Stomach (tissue), 9 donors: ENCODE measurements around the gene KMT2E. TPM values are rescaled to one million over a fixed set of nuclear protein-coding genes. Genes with fewer than 3 reads are reported as not detected.
"Not testable (repeated sequence)": the region's sequence is repeated elsewhere in the genome, so short reads cannot be mapped to it uniquely, and the experiment has no call there.

ENCODE experiments used
- DNase-seq, 2 donors: peaks; one replicate each; pipeline versions ENCODE4 v3.0.0 to v3.0.0-alpha.2; 2013 to 2019
- H3K27ac ChIP-seq, 5 donors: fragments of 200-600 bp in 4 of 5; sonication (generic) in 4 of 5; one replicate each; pipeline ENCODE4 v1.5.1; 2013 to 2019; ENCODE audit warnings: mild to moderate bottlenecking in 1 of 5, moderate library complexity in 1 of 5
- H3K27me3 ChIP-seq, 3 donors: fragments of 200-600 bp; sonication (generic); one replicate each; pipeline ENCODE4 v1.5.1; 2017 to 2019; ENCODE audit warnings: mixed run types in 1 of 3
- H3K36me3 ChIP-seq, 4 donors: fragments of 200-600 bp; sonication (generic); 1 replicate in 3 of 4; 2 replicates in 1 of 4; pipeline ENCODE4 v1.5.1; 2016 to 2019
- H3K4me1 ChIP-seq, 4 donors: fragments of 200-600 bp; sonication (generic); one replicate each; pipeline ENCODE4 v1.5.1; 2016 to 2019
- H3K4me3 ChIP-seq, 4 donors: fragments of 200-600 bp; sonication (generic) in 3 of 4; one replicate each; pipeline ENCODE4 v1.5.1; 2016 to 2019; ENCODE audit warnings: mild to moderate bottlenecking in 1 of 4
- H3K9me3 ChIP-seq, 4 donors: fragments of 200-600 bp; sonication (generic); one replicate each; pipeline ENCODE4 v1.5.1; 2016 to 2019
- EP300 ChIP-seq: sonication (generic); formaldehyde crosslinking; IDR thresholded peaks from one replicate; pipeline ENCODE4 v1.6.1; 2017; ENCODE audit warnings: antibody characterized with exemption
- POLR2A ChIP-seq, 4 donors: fragments of 450-650 bp; IDR thresholded peaks; one replicate each; pipeline ENCODE4 v1.6.1; 2016; ENCODE audit warnings: antibody characterized with exemption in 4 of 4, control low read depth in 2 of 4, mild to moderate bottlenecking in 1 of 4, moderate library complexity in 1 of 4
- POLR2AphosphoS5 ChIP-seq, 3 donors: sonication (generic); formaldehyde crosslinking; IDR thresholded peaks; one replicate each; pipeline ENCODE4 v1.6.1; 2016; ENCODE audit warnings: antibody characterized with exemption in 3 of 3
- WGBS, 5 donors: extraction: QIAGEN DNeasy Blood & Tissue Kit in 3 of 5; methylation state at CpG; one replicate each; pipeline versions ENCODE4 v1.1.5 to v1.1.7; 2013 to 2018; 5-methylcytosine and 5-hydroxymethylcytosine counted together
- intact Hi-C: fragments of 100-400 bp; cut with DNase I; formaldehyde crosslinking; loops from one replicate; pipeline ENCODE4 v1.15.1; 2023; ENCODE audit warnings: low total_unique reads
- polyA plus RNA-seq, 3 donors: library from polyadenylated mRNA; stranded (reverse); fragments of 200-250 nt; gene quantifications; one replicate each; pipeline ENCODE4 v1.2.3, GENCODE V29; 2013
- total RNA-seq, 5 donors: library from RNA; depleted of rRNA; stranded (reverse); fragments of >200 nt; gene quantifications; one replicate each; pipeline versions ENCODE4 v1.1.0 to v1.2.3, GENCODE V29; 2014 to 2016
- TF ChIP-seq, protein P1 (sequence below), 7 experiments: fragments of 450-650 bp in 4 of 7; fragments of 200-600 bp in 3 of 7; sonication (generic) in 3 of 7; IDR thresholded peaks; one replicate each; pipeline ENCODE4 v1.5.1; 2016 to 2019; ENCODE audit warnings: antibody characterized with exemption in 7 of 7, control low read depth in 2 of 7, mild to moderate bottlenecking in 1 of 7
- donor health status: healthy with polysubstance abuse.
- donor health status: Bipolar disorder and iron deficiency.
- donor health status: healthy.

KMT2E gene
- total and polyA plus RNA-seq, 8 donors = 9.4 to 330 (median 67.7) TPM

- H3K36me3 ChIP-seq = no peaks in the 10 kb centered on the region
- peak overlapping the region; percentile 62 to 84 (median 77) for H3K27ac ChIP-seq
- intact Hi-C loops = loop anchor here (10.0 kb wide), 1 partner anchor 48 kb away; no protein-coding TSS in a partner anchor
- H3K4me3 ChIP-seq = no peak overlapping the region
- H3K9me3 ChIP-seq = no peaks in the 10 kb centered on the region
- 67 to 76% (median 74%) methylated on average over 5 of the region's 5 CpGs for WGBS, 5 donors
- TF ChIP-seq, protein P1, sequence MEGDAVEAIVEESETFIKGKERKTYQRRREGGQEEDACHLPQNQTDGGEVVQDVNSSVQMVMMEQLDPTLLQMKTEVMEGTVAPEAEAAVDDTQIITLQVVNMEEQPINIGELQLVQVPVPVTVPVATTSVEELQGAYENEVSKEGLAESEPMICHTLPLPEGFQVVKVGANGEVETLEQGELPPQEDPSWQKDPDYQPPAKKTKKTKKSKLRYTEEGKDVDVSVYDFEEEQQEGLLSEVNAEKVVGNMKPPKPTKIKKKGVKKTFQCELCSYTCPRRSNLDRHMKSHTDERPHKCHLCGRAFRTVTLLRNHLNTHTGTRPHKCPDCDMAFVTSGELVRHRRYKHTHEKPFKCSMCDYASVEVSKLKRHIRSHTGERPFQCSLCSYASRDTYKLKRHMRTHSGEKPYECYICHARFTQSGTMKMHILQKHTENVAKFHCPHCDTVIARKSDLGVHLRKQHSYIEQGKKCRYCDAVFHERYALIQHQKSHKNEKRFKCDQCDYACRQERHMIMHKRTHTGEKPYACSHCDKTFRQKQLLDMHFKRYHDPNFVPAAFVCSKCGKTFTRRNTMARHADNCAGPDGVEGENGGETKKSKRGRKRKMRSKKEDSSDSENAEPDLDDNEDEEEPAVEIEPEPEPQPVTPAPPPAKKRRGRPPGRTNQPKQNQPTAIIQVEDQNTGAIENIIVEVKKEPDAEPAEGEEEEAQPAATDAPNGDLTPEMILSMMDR (IDR thresholded peaks at IDR 0.05) = no peak
- TF ChIP-seq POLR2AphosphoS5 (IDR thresholded peaks at IDR 0.05) (no peak), EP300 (no peak), POLR2A (IDR thresholded peaks at IDR 0.05) (no peak)
- peaks cover 28 to 89% (median 64%) of the 10 kb centered on the region in 4 donors for H3K4me1 ChIP-seq
- no peak for DNase-seq
- no peaks in the 10 kb centered on the region for H3K27me3 ChIP-seq
Observed at GRCh38 chr7:104972500-104972899, 41.5 kb upstream of the KMT2E start.

- Histone ChIP-seq H3K36me3 (no peaks in the 10 kb centered on the region), H3K27me3 (no peaks in the 10 kb centered on the region), H3K9me3 (no peaks in the 10 kb centered on the region), H3K4me1 (peaks cover 28 to 89% (median 64%) of the 10 kb centered on the region in 4 donors), H3K27ac (peak overlapping the region; percentile 42 to 84 (median 80)), H3K4me3 (no peak overlapping the region)
- intact Hi-C loops = loop anchor here (10.0 kb wide), 1 partner anchor 48 kb away; no protein-coding TSS in a partner anchor
- TF ChIP-seq POLR2A (IDR thresholded peaks at IDR 0.05) (no peak), POLR2AphosphoS5 (IDR thresholded peaks at IDR 0.05) (no peak), EP300 (no peak)
- TF ChIP-seq, protein P1 (IDR thresholded peaks at IDR 0.05) = no peak
- WGBS, 5 donors = 70 to 87% (median 86%) methylated on average over 2 of the region's 2 CpGs
- no peak for DNase-seq
Observed at GRCh38 chr7:104973227-104973626, 40.8 kb upstream of the KMT2E start.

DNA sequence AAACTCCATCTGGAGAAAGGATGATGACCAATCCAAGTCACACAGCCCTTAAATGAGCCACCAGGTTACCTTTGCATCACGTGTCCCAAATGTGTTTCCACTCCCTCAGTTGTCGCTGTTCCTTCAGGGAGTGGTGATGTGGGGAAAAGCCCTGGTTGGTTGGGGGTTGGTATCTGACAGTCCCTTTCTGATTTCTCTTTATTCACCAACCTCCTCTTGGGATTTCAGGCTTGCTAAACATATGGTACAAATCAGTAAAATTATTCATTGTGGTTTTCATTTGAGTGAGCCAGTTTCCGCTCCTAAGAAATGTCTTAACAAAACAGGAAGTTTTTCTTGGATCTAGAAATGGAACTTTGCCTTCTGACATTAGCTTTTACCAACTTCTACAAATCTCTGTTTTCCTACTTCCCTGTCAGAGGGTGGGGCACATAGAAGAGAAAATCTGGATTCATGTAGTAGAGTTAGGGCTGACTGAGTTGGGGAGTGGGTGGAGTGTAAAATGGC is 40.0 kb upstream of the KMT2E start:
- TF ChIP-seq, protein P1 (IDR thresholded peaks at IDR 0.05) = no peak
- TF ChIP-seq POLR2A (IDR thresholded peaks at IDR 0.05) (no peak), POLR2AphosphoS5 (IDR thresholded peaks at IDR 0.05) (peak in 1 of 3 donors; percentile 45)
- Histone ChIP-seq H3K27me3 (no peaks in the 10 kb centered on the region), H3K4me1 (peaks cover 32 to 89% (median 66%) of the 10 kb centered on the region in 4 donors), H3K9me3 (no peaks in the 10 kb centered on the region), H3K4me3 (no peak overlapping the region), H3K36me3 (no peaks in the 10 kb centered on the region), H3K27ac (peak overlapping the region; percentile 4 to 84 (median 80))
- DNase-seq = no peak
- 34 to 64% (median 53%) methylated on average over 3 of the region's 3 CpGs for WGBS, 5 donors
- intact Hi-C loops = loop anchor here (10.0 kb wide), 1 partner anchor 49 kb away; no protein-coding TSS in a partner anchor

DNA sequence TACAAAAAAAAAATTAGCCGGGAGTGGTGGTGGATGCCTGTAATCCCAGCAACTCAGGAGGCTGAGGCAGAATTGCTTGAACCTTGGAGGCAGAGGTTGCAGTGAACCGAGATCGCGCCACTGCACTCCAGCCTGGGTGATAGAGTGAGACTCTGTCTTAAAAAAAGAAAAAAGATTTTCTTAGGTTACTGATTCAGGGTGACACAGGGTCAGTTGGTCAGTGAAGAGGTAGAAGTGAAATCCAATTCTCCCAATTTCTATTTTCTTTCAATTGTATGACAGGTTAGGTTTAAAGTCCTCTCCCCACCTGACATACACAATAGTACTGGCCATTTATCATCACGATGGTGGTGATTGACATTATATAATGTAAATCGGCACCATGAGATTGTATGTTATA is 38.5 kb upstream of the KMT2E start:
- intact Hi-C loops = loop anchor here (10.0 kb wide), 1 partner anchor 51 kb away; no protein-coding TSS in a partner anchor
- WGBS, 5 donors = 77 to 94% (median 83%) methylated on average over 6 of the region's 6 CpGs
- H3K27me3 ChIP-seq, DNase-seq, H3K9me3 ChIP-seq, H3K4me3 ChIP-seq, H3K36me3 ChIP-seq: not testable (repeated sequence)
- H3K27ac ChIP-seq = peak overlapping the region in 3 of 5 donors; percentile 80 to 99 (median 97)
- H3K4me1 ChIP-seq = peaks cover 40 to 91% (median 75%) of the 10 kb centered on the region in 4 donors
